Measurements from ENCODE around the gene PIK3C2G.

PIK3C2G gene

GRCh38 chr12:18345021-18345735, 83.9 kb downstream of the PIK3C2G start:
- no peak for DNase-seq

- DNase-seq: no peak
Measured at GRCh38 chr12:18352312-18352711, 91.0 kb downstream of the PIK3C2G start.

GRCh38 chr12:18355429-18355828, 94.1 kb downstream of the PIK3C2G start:
- no peak for DNase-seq

- DNase-seq: no peak
Measured at GRCh38 chr12:18358077-18358476, 96.8 kb downstream of the PIK3C2G start.

GRCh38 chr12:18358930-18359329, 97.6 kb downstream of the PIK3C2G start:
- no peak for DNase-seq

- DNase-seq: no peak
Measured at GRCh38 chr12:18361433-18361832, 100.1 kb downstream of the PIK3C2G start.

- no peak for DNase-seq
Measured at GRCh38 chr12:18363321-18363720, 102.0 kb downstream of the PIK3C2G start.

- no peak for DNase-seq
Measured at GRCh38 chr12:18368594-18368993, 107.3 kb downstream of the PIK3C2G start.

- DNase-seq: no peak
Measured at GRCh38 chr12:18373181-18373580, 111.9 kb downstream of the PIK3C2G start.

GRCh38 chr12:18375131-18375530, 113.8 kb downstream of the PIK3C2G start:
- no peak for DNase-seq

GRCh38 chr12:18375583-18375982, 114.3 kb downstream of the PIK3C2G start:
- DNase-seq: no peak

- no peak for DNase-seq
Measured at GRCh38 chr12:18382236-18382885, 121.0 kb downstream of the PIK3C2G start.

- DNase-seq: no peak
Measured at GRCh38 chr12:18383203-18383602, 121.9 kb downstream of the PIK3C2G start.

GRCh38 chr12:18387706-18388105, 126.4 kb downstream of the PIK3C2G start:
- DNase-seq: no peak

GRCh38 chr12:18389820-18390219, 128.5 kb downstream of the PIK3C2G start:
- DNase-seq: no peak

- no peak for DNase-seq
Measured at GRCh38 chr12:18391151-18391550, 129.8 kb downstream of the PIK3C2G start.

GRCh38 chr12:18394742-18395141, 133.4 kb downstream of the PIK3C2G start:
- no peak for DNase-seq

- DNase-seq: no peak
Measured at GRCh38 chr12:18400186-18400585, 138.9 kb downstream of the PIK3C2G start.

- DNase-seq: no peak
Measured at GRCh38 chr12:18402872-18403611, 141.7 kb downstream of the PIK3C2G start.

- DNase-seq: no peak
Measured at GRCh38 chr12:18411453-18411852, 150.1 kb downstream of the PIK3C2G start.

- DNase-seq: no peak
Measured at GRCh38 chr12:18414671-18415070, 153.4 kb downstream of the PIK3C2G start.

- no peak for DNase-seq
Measured at GRCh38 chr12:18415227-18415626, 153.9 kb downstream of the PIK3C2G start.

- DNase-seq: no peak
Measured at GRCh38 chr12:18416412-18416811, 155.1 kb downstream of the PIK3C2G start.

GRCh38 chr12:18419311-18419710, 158.0 kb downstream of the PIK3C2G start:
- no peak for DNase-seq
